Karpas-422 (cell line): ENCODE measurements around the gene GLS2. TPM values are rescaled to one million over a fixed set of nuclear protein-coding genes. Genes with fewer than 3 reads are reported as not detected.

Experiments
- DNase-seq: peaks from one replicate; pipeline ENCODE4 v3.0.0-alpha.2; 2015
- H2AFZ ChIP-seq: fragments of 200-600 bp; sonication (generic); 2 replicates; pipeline ENCODE4 v1.6.1; 2014; ENCODE audit warnings: antibody characterized with exemption, low read length, mixed read lengths
- H3K27ac ChIP-seq: fragments of 200-600 bp; sonication (generic); 2 replicates; pipeline ENCODE4 v1.5.1; 2014; ENCODE audit warnings: mild to moderate bottlenecking, low read length, moderate library complexity
- H3K27me3 ChIP-seq: fragments of 200-600 bp; sonication (generic); 2 replicates; pipeline ENCODE4 v1.6.1; 2014; ENCODE audit warnings: low read length, mixed read lengths
- H3K36me3 ChIP-seq: fragments of 200-600 bp; sonication (generic); 2 replicates; pipeline ENCODE4 v1.6.1; 2014; ENCODE audit warnings: low read length, mixed read lengths; ENCODE audit not compliant: insufficient read depth
- H3K4me1 ChIP-seq: fragments of 200-600 bp; sonication (generic); 2 replicates; pipeline ENCODE4 v1.6.1; 2014; ENCODE audit warnings: mild to moderate bottlenecking, low read length, mixed read lengths
- H3K4me2 ChIP-seq: fragments of 200-600 bp; sonication (generic); 2 replicates; pipeline ENCODE4 v1.6.1; 2014; ENCODE audit warnings: low read length, low read depth, mild to moderate bottlenecking; ENCODE audit not compliant: poor library complexity, severe bottlenecking
- H3K4me3 ChIP-seq: fragments of 200-600 bp; sonication (generic); 2 replicates; pipeline ENCODE4 v1.5.1; 2014; ENCODE audit warnings: mild to moderate bottlenecking, antibody characterized with exemption, low read length, mixed read lengths
- H3K79me2 ChIP-seq: fragments of 200-600 bp; sonication (generic); 2 replicates; pipeline ENCODE4 v1.6.1; 2014; ENCODE audit warnings: mild to moderate bottlenecking, low read length, mixed read lengths
- H3K9ac ChIP-seq: fragments of 200-600 bp; sonication (generic); 2 replicates; pipeline ENCODE4 v1.6.0; 2014; ENCODE audit warnings: low read length
- H3K9me2 ChIP-seq: fragments of 200-600 bp; sonication (generic), shearing (Covaris generic); replicated peaks from 2 replicates; pipeline ENCODE4 v1.6.0; 2014; ENCODE audit warnings: mild to moderate bottlenecking, low read length, moderate library complexity; ENCODE audit not compliant: insufficient read depth
- H3K9me3 ChIP-seq: fragments of 300-700, 200-600 bp; sonication (generic); 2 replicates; pipeline ENCODE4 v1.6.1; 2014; ENCODE audit warnings: low read length, mixed read lengths
- H4K20me1 ChIP-seq: fragments of 200-600 bp; sonication (generic); 2 replicates; pipeline ENCODE4 v1.6.1; 2014; ENCODE audit warnings: mild to moderate bottlenecking, antibody characterized with exemption, low read length, low read depth; ENCODE audit not compliant: insufficient read depth
- total RNA-seq: library from RNA; depleted of rRNA; stranded (reverse); fragments of >200 nt; shearing (Covaris generic); gene quantifications from 2 replicates; pipeline ENCODE4 v1.2.3, GENCODE V29; 2014; ENCODE audit warnings: low replicate concordance

Gene GLS2
- total RNA-seq, 1 experiment from 2014 or later = not detected

- H2AFZ ChIP-seq = no peak overlapping the region
- H3K27me3 ChIP-seq = no peaks in the 10 kb centered on the region
- H3K9ac ChIP-seq = no peak overlapping the region
- no peaks in the 10 kb centered on the region for H3K9me2 ChIP-seq
- H3K4me2 ChIP-seq = no peak overlapping the region
- H3K4me3 ChIP-seq = no peak overlapping the region
- 0 out of 2 replicates have a peak, but pooled peaks cover 4% of the 10 kb centered on the region for H4K20me1 ChIP-seq
- no peaks in the 10 kb centered on the region for H3K9me3 ChIP-seq
- H3K79me2 ChIP-seq = no peaks in the 10 kb centered on the region
- peaks cover 8% of the 10 kb centered on the region for H3K4me1 ChIP-seq
- H3K36me3 ChIP-seq = no peaks in the 10 kb centered on the region
- no peak overlapping the region for H3K27ac ChIP-seq
- DNase-seq = no peak
These were observed 3.4 kb downstream of the GLS2 start for GRCh38 chr12:56484566-56484965.

GRCh38 chr12:56479625-56480024 is 8.3 kb downstream of the GLS2 start:
- H3K9me3 ChIP-seq = no peaks in the 10 kb centered on the region
- H3K27ac ChIP-seq = no peak overlapping the region
- H3K27me3 ChIP-seq = no peaks in the 10 kb centered on the region
- no peak overlapping the region for H3K4me3 ChIP-seq
- H3K79me2 ChIP-seq = no peaks in the 10 kb centered on the region
- no peak overlapping the region for H3K9ac ChIP-seq
- 0 out of 2 replicates have a peak, but pooled peaks cover 2% of the 10 kb centered on the region for H4K20me1 ChIP-seq
- no peaks in the 10 kb centered on the region for H3K4me1 ChIP-seq
- H2AFZ ChIP-seq = no peak overlapping the region
- H3K36me3 ChIP-seq = no peaks in the 10 kb centered on the region
- DNase-seq = no peak
- H3K4me2 ChIP-seq = no peak overlapping the region
- H3K9me2 ChIP-seq = no peaks in the 10 kb centered on the region

GRCh38 chr12:56477521-56478225 is 10.3 kb downstream of the GLS2 start:
- Histone ChIP-seq H3K4me3 (no peak overlapping the region), H4K20me1 (0 out of 2 replicates have a peak, but pooled peaks cover 5% of the 10 kb centered on the region), H3K9me3 (no peaks in the 10 kb centered on the region), H3K9ac (no peak overlapping the region), H3K4me1 (no peaks in the 10 kb centered on the region), H3K27me3 (no peaks in the 10 kb centered on the region), H2AFZ (no peak overlapping the region), H3K9me2 (no peaks in the 10 kb centered on the region), H3K4me2 (no peak overlapping the region), H3K27ac (no peak overlapping the region), H3K36me3 (peaks cover under 1% of the 10 kb centered on the region; the same call in 1 of the 2 replicates), H3K79me2 (no peaks in the 10 kb centered on the region)
- DNase-seq = no peak

- no peaks in the 10 kb centered on the region for H3K9me2 ChIP-seq
- no peak overlapping the region for H3K9ac ChIP-seq
- peaks cover 6% of the 10 kb centered on the region; the same call in 1 of the 2 replicates for H3K36me3 ChIP-seq
- H2AFZ ChIP-seq = no peak overlapping the region
- no peak overlapping the region for H3K27ac ChIP-seq
- H3K79me2 ChIP-seq = peaks cover 3% of the 10 kb centered on the region
- H3K4me3 ChIP-seq = no peak overlapping the region
- H3K4me1 ChIP-seq = peaks cover 5% of the 10 kb centered on the region; the same call in 1 of the 2 replicates
- H3K4me2 ChIP-seq = no peak overlapping the region
- H3K9me3 ChIP-seq = no peaks in the 10 kb centered on the region
- no peaks in the 10 kb centered on the region for H3K27me3 ChIP-seq
- H4K20me1 ChIP-seq = 0 out of 2 replicates have a peak, but pooled peaks cover 5% of the 10 kb centered on the region
- no peak for DNase-seq
These were observed 11.0 kb downstream of the GLS2 start for GRCh38 chr12:56476972-56477432.

- H3K4me2 ChIP-seq = no peak overlapping the region
- H3K4me1 ChIP-seq = peaks cover 6% of the 10 kb centered on the region; the same call in 1 of the 2 replicates
- H3K9ac ChIP-seq = no peak overlapping the region
- H3K4me3 ChIP-seq = no peak overlapping the region
- peaks cover 11% of the 10 kb centered on the region for H3K79me2 ChIP-seq
- H2AFZ ChIP-seq = no peak overlapping the region
- H3K9me3 ChIP-seq = no peaks in the 10 kb centered on the region
- no peaks in the 10 kb centered on the region for H3K27me3 ChIP-seq
- no peaks in the 10 kb centered on the region for H3K9me2 ChIP-seq
- no peak overlapping the region for H3K27ac ChIP-seq
- peaks cover 11% of the 10 kb centered on the region; the same call in 1 of the 2 replicates for H3K36me3 ChIP-seq
- 0 out of 2 replicates have a peak, but pooled peaks cover 5% of the 10 kb centered on the region for H4K20me1 ChIP-seq
- no peak for DNase-seq
These were observed 11.8 kb downstream of the GLS2 start for GRCh38 chr12:56476143-56476542.

- Histone ChIP-seq H3K27ac (no peak overlapping the region), H3K9me2 (no peaks in the 10 kb centered on the region), H3K9ac (no peak overlapping the region), H3K4me2 (no peak overlapping the region), H3K79me2 (peaks cover 26% of the 10 kb centered on the region), H3K4me3 (no peak overlapping the region), H3K36me3 (peaks cover 14% of the 10 kb centered on the region; the same call in 1 of the 2 replicates), H4K20me1 (0 out of 2 replicates have a peak, but pooled peaks cover 5% of the 10 kb centered on the region), H3K9me3 (no peaks in the 10 kb centered on the region), H3K4me1 (peaks cover 21% of the 10 kb centered on the region), H3K27me3 (no peaks in the 10 kb centered on the region), H2AFZ (no peak overlapping the region)
- DNase-seq = no peak
These were observed 13.6 kb downstream of the GLS2 start for GRCh38 chr12:56474389-56474788.

GRCh38 chr12:56469007-56469930 is 18.7 kb downstream of the GLS2 start:
- peaks cover 14% of the 10 kb centered on the region; the same call in 1 of the 2 replicates for H3K36me3 ChIP-seq
- no peaks in the 10 kb centered on the region for H3K27me3 ChIP-seq
- DNase-seq = no peak
- H2AFZ ChIP-seq = peak overlapping the region; percentile 24; the same call in 1 of the 2 replicates
- H3K9me2 ChIP-seq = no peaks in the 10 kb centered on the region
- H3K4me1 ChIP-seq = peaks cover 24% of the 10 kb centered on the region
- H3K9ac ChIP-seq = peak overlapping the region; percentile 94
- peak overlapping the region; percentile 84 for H3K4me2 ChIP-seq
- H3K27ac ChIP-seq = peak overlapping the region; percentile 80
- H3K79me2 ChIP-seq = peaks cover 35% of the 10 kb centered on the region
- H3K9me3 ChIP-seq = no peaks in the 10 kb centered on the region
- H4K20me1 ChIP-seq = 0 out of 2 replicates have a peak, but pooled peaks cover 5% of the 10 kb centered on the region
- peak overlapping the region; percentile 83 for H3K4me3 ChIP-seq
